NCI-H2196 treated with DMSO at 0.1 percent for 48 hours (cell line): ENCODE measurements around the gene WBP4.
"Not testable (repeated sequence)": the region's sequence is repeated elsewhere in the genome, so short reads cannot be mapped to it uniquely, and the experiment has no call there.

ENCODE experiments used
- DNase-seq: peaks from one replicate; lab custom pipeline; 2025; ENCODE audit not compliant: unreplicated experiment; lab: John Stamatoyannopoulos, UW

Gene WBP4, protein sequence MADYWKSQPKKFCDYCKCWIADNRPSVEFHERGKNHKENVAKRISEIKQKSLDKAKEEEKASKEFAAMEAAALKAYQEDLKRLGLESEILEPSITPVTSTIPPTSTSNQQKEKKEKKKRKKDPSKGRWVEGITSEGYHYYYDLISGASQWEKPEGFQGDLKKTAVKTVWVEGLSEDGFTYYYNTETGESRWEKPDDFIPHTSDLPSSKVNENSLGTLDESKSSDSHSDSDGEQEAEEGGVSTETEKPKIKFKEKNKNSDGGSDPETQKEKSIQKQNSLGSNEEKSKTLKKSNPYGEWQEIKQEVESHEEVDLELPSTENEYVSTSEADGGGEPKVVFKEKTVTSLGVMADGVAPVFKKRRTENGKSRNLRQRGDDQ

DNA sequence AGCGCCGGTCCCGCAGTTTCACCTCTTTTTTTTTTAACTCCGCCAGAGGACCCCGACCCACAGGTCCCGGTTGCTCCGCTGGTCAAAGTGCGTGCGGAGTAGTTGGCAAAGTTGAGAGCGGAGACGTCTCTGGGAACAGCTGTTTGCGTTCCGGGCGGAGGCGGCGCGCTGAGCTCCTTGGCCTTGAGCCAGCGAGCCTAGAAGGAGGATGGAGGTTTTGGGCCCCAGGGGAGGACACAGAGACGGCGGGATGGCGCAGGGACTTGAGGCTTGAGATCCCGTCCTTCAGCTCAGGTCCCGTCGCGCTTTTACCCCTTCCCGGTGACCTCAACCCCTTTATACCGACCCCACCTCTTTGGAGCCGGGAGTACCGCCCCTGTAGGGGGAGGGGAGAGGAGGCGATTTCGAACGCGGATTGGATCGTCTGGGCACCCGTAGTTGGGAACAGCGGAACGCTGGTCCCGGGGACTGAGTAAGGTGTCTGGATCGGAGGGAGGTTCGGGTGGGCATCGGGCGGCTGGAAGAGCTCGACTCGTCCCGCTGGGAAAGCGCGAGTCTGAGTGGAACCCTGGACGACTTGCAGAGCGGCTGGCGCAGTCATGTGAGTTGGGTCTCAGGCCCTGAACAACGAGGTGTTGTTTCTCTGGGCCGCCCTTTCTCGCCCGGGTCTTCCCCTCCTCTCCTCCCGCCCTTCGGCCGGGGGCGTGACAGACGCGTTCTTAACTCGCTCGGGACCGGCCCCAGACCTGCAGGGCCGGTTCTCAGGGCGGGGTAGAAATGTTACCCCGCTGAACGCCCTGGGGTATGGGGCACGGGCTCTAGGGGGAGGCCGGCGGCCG, at the start of gene WBP4:
TSS of gene WBP4 (plus strand) at position 435 of the 839 bp plus-strand sequence. CDS start at position 600, 165 bp downstream.
- peak; percentile 71 for DNase-seq

DNA sequence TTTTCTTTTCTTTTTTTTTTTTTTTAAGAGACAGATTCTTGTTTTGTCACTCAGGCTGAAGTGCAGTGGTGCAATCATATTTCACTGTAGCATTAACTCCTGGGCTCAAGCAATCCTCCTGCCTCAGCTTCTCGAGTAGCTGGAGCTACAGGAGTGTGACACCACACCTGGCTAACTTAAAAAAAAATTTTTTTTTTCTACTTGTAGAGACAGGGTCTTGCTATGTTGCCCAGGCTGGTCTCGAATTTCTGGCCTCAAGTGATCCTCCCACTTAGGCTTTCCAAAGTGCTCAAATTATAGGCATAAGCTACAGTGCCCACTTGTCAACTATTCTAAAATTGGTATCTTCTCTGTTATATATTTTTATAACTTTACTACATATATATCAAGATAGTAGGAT, 48.8 kb upstream of the WBP4 start:
- DNase-seq: no peak

DNA sequence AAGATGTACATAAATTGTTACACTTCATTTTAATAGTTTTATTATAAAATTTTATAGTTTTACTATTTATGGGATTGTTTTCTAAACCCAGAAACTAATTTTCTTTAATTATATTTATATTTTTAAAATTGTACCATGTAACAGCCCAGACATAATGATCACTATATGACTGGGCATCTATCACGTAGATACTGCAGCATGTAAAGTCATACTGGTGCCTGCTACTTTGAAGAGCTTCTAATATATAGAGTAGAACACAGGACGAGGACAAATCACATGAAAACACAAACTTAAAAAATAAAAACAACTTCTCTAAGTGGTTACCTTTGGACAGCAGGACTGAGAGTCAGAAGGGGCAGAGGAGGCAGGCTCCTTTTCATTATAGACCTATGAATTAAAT, 47.5 kb upstream of the WBP4 start:
- no peak for DNase-seq

DNA sequence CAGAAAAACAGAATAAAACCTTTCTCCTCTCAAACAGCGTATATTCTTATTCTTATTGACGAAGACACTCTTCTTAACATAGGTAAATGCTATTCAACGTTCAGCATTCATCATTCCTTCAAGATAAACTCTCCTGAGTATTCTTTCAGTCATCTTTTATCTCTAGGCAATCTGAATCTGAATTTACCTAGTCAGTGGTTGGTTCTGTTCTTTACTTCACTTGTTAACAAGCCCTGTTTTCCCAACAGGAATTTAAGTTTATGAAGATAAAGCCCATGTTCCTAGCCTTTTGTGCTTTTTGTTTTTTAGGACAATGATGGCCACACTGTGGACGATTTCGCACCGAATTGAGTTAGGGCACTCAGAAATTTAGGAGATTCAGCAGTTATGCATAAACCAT, 45.4 kb upstream of the WBP4 start:
- DNase-seq: no peak

DNA sequence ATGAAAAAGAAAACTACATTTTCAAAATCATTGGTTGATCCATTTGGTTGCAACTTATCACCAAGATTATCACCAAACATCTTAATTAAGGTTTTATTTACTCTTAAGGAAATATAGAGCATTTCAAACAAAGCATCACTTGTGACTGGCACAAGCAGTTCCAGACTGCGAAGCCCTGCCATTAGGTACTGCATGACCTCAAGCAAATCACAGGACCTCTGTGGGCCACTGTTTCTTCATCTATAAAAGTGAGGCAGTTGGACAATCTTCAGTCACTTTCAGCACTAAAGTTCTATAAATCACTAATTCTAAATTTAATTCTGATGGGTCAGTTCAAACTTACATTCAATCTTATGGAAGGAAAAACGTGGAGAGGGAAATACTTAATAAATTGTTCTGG, 44.1 kb upstream of the WBP4 start:
- DNase-seq: no peak

DNA sequence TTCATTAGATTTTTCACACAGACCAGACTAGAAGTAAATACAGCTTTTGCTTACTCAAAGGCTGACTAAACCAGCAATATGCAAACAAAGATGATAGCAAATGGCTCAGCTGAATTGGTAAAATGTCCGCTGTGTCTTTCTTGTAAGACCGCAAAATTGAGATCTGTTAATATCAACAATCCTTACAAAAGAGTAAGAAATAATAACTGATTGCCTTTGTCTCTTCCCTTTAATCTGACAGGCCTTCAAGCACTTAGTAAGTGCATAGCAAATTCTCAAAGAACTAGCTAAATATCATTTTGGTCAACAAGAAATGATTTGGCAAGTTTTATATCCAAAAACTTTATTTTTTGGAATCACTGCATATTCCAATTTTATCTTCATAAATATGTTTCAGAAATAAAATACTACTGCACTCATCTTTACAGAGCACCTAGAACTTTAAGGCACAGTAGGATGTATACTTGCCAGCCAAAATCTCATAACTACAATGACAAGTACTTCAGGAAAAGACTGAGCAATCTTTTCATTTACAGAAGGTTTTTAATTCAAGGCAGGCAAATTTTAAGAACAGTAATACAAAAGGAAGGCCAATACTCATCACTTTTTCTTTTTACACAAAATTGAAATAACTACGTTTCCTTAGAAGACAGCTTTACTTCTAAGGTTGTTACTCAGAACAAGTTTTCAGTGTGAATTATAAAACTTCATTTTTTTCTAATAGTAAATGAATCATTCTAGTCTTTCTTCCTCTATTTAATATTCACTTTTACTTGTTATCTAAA, 43.3 kb upstream of the WBP4 start:
- DNase-seq: no peak

DNA sequence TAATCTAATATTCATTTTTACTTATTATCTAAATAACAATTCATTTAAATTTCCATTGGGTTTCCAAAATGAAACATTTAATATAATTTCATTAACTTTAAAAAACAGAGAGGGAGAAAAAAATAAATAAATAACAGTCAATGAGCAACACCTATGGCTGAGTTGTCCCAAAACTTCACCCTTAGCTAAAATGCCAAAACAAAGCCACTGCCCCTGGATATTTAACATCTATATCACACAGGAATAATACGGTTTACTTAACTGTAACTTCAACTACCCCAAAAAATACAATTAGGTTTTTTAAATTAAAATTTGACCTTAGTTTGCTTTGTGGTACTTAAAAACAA, 42.7 kb upstream of the WBP4 start:
- no peak for DNase-seq

DNA sequence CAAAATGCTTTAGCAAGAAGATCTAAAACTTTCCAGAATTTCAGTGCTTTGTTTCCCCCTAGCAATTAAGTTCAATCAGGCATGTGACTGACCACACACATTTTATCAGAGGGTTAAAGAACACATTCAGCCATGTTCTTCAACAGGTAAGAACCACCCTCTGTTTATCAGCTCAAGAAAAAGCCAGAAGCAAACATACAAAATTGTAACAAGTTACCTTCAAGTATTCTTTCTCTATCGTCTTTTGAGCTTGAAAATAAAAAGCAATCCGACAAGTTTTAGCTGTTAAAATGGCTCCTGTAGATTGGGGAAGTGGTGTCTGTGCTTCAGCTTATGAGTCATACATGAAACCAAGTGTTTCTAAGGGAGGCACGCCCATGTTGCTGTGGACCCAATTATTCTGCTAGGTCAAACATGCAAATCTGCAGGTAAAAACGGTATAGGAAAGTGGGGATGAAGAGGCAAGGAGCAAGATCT, 42.3 kb upstream of the WBP4 start, which contains the start of gene ELF1:
TSS of gene ELF1 (minus strand) at position 306 of the 477 bp plus-strand sequence. CDS start 37,262 bp downstream, outside the sequence.
- DNase-seq: no peak

DNA sequence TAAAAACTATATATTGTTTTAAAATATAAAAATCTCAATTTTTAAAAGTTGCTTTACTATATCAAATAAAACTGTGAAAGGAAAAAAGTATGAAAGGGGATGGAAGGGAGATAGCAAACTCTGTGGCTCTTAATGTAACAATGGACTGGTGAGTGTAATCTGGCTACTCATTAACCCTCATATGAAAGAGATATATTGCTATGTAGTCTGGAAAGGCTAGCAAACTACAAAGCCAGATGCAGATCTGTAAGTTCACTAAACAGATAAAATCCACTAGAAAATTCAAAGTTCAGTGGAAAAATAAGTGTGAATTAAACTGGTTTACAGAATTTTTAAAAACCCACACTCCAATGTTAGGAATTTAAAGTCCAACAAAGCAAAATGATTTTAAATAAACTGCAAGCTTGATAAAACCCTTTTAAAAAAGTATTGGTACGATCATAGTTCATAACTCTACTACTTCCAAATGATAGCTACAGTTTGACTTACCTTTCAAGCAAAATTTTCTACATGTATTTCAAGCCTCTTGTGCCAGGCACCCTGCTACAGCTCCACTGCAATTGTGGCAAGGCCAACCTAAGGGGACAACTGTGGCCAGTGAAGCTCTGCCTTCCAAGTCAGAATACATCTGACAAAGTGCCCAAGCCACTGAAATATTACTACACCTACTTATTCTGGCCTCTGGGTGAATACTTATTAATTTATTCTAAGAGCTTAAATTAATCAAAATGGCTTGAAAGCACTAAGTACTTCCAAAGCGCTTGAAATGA, 41.5 kb upstream of the WBP4 start:
- no peak for DNase-seq

DNA sequence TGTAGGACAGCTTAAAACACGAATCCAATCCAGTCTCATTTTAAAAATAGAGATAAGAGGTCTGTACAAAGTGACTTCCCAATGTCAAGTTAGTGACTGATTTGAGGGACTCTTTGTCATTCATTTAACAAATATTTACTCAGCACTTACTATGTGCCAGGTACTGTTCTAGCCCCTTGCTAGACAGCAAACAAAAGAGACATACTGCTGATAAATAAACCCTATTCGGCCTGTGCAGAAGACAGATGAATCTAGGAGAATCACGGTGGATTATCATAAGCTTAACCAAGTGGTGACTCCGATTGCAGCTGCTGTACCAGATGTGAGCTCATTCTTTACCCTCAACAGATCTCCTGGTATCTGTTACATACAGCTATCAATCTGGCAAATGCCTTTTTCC, 35.8 kb upstream of the WBP4 start:
- no peak for DNase-seq

DNA sequence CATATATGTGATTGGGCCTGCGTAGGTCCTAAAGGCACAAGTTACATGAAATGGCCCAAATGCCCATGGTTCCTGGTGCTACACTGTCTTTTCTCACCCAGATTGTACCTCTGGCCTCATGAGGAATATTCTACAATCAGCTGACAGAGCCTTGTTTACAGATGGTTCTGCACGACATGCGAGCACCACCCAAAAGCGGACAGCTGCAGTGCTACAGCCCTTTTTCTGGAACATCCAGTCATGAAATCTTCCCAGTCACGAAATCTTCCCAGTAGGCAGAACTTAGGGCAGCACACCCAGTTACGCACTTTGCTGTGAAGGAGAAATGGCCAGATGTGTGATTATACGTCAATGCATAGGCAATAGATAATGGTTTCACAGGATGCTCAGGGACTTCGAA, 34.5 kb upstream of the WBP4 start:
- no peak for DNase-seq

DNA sequence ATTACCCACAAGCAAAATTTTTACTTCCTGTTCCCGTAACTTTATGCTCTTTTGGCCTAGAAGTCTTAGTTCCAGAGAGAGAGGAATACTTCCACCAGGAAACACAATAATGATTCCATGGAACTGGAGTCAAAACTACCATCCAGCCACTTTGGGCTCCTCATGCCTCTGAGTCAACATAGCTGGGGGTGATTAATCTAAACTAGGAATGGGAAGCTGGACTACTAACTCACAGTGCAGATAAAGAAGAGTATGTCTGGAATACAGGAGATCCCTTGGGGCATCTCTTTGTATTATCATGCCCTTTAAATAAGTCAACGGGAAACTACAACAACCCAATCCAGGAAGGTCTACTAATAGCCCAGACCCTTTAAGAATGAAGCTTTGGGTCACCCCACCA, 33.3 kb upstream of the WBP4 start:
- no peak for DNase-seq

DNA sequence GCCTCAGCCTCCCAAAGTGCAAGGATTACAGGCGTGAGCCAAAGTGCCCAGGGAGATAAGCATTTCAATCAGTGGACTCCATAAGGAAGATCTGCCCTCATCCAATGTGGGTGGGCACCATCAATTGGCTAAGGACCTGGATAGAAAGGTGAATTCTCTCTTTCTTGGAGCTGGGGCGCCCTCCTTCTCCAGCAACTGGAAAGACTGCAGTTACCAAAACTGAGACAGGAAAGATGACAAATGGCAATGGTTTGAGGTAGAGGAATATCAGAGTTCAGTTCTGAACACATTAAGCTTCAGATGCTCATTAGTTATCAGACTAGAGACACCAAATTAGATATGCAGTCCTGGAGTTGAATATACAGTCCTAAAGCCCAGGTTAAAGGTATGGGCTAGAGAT, 31.7 kb upstream of the WBP4 start:
- no peak for DNase-seq

DNA sequence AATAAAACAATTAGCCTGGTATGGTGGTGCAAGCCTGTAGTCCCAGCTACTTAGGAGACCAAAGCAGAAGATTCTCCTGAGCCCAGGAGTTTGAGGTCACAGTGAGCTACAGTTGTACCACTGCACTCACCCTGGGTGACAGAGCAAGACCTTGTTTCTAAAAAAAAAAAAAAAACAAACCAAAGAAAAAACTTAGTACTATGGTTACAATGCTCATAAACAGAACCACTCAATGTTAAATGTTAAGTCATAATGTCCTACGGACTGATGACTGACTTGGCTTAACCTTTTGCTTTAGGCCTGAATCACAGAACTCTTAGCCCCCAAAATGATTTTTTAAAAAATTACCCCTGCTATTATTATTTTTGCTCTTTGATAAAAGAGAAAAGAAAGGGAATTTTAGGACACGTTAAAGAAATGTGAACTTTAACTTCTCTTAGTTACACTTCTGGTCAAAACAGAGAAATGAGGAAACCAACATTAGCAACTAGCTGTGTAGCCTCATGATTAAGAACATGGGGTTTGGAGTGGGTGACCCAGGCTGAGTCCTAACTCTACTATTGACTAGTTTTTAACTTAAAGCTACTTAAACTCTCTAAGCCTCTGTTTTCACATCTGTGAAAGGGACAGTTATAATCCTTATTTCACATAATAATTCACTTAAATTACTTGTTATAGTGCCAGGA, 28.5 kb upstream of the WBP4 start:
- DNase-seq: no peak

DNA sequence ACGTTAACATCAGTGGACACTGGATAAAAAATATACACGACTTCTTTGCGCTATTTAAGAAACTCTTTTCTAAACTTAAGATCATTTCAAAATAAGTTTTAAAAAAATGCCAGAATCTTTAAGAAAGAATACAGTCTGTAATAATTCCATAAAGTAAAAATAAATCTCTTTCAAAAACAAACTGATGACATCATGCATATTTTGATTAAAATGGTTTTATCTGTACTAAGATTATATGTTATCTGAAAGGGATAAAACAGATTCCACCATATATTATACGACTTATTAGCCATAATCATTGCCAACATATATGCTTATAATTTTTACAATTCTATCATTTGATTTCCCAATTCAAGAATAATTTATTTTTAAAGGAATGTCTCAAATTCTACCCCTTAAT, 26.9 kb upstream of the WBP4 start:
- DNase-seq: no peak

DNA sequence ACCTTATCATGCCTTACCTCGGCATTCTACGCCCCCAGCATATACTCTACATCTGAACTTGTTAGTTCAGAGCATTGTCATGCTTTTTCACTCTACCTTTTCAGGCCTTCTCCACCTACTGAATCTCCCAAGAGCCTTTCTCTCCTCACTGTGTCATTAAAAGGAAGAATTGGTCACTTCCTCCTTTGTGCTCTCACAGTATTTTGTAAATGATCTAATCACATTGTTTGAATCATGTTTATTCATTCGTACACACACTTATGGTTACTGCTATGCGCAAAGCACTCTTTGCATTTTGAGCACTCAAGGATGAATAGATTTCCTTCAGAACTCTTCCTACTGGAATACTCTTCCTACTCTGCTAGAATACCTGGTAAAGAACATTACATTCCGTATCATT, 26.4 kb upstream of the WBP4 start:
- DNase-seq: no peak

DNA sequence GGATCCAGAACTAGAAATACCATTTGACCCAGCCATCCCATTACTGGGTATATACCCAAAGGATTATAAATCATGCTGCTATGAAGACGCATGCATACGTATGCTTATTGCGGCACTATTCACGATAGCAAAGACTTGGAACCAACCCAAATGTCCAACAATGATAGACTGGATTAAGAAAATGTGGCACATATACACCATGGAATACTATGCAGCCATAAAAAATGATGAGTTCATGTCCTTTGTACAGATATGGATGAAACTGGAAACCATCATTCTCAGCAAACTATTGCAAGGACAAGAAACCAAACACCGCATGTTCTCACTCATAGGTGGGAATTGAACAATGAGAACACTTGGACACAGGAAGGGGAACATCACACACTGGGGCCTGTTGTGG, 24.8 kb upstream of the WBP4 start:
- DNase-seq: not testable (repeated sequence)

DNA sequence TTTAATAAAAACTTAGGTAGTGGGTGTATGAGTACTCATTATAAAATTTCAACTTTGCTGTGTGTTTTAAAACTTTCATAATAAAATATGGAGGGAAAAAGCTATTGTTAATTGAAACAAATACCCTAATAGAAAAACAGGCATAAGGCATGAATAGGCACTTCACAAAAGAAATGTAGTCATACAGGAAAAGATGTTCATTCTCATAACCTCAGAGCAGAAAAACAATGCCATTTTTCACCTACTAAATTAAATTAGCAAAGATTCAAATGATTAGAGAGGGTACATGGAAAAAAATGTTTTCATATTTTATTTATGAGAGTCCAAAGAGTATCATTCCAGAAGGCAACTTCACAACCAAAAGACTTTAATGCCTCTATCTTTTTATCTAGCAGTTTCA, 21.6 kb upstream of the WBP4 start:
- DNase-seq: no peak

DNA sequence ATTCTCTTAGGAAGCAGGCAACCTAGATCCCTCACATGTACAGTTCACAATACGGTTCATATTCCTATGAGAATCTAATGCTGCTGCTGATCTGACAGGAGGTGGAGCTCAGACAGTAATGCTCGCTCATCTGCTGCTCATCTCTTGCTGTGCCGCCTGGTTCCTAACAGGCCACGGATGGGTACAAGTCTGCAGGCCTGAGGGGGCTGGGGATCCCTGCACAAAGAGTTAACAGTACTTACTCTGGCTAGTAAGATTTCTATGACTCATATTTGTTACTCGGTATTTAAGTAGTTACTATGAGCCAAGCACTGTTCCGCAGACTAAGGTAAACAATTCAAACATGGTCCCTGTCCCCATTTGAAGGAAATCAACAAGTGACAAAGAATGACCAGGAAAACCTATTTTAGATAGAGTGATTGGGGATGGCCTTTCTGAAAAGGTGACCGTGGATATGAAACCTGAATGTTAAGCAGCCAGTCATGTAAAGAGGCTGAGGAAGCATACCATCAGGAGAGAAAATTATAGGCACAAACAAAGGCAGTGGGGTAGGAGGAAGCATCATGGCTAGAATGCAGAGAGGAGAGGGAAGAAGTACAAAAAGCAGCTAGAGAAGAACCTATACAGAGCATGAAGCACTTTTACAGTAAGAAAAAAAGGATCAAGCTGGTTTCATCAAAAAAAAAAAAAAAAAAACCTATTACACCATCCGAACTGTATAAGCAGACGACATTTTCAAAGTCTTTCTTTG, 20.6 kb upstream of the WBP4 start:
- no peak for DNase-seq
